ENCODE measurements around the gene PPARGC1A. TPM values are rescaled to one million over a fixed set of nuclear protein-coding genes. Genes with fewer than 3 reads are reported as not detected.

The PPARGC1A gene
- total and polyA plus RNA-seq, 2 experiments from 2014 or later = 0.76 to 3.3 TPM

DNA sequence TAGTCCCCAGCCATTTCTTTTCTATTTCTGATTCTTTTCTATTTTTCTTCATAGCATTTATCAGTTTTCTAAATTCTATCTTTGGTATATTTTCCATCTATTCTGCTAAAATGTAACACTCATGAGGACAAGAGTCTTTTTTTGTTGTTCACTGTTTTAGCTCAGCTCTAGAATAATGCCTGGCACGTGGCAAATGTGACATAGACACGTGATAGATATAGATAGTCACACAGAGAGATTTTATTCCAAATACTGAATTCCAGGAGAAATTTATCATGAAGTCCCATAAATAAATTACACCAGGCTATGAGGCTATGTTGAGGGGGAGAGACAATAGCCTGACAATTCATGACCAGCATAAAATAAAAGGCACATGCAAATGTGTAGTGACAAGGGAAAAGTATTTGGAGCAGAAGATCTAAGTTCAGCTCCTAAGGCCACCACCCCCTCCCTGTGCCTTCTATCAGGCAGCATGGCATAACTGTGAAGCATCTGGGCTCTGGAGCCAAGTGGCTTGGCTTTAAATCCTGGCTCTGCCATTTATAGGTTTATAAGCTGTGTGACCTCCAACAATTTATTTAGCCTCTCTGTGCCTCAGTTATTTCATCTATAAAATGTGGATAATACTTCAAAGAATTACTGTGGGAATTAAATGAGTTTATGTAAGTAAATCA, 25.7 kb upstream of the PPARGC1A start (continued):
- TF ChIP-seq POLR2AphosphoS5 (IDR thresholded peaks at IDR 0.05; ENCODE audit: low read depth) = no peak
- TF ChIP-seq, protein P1, sequence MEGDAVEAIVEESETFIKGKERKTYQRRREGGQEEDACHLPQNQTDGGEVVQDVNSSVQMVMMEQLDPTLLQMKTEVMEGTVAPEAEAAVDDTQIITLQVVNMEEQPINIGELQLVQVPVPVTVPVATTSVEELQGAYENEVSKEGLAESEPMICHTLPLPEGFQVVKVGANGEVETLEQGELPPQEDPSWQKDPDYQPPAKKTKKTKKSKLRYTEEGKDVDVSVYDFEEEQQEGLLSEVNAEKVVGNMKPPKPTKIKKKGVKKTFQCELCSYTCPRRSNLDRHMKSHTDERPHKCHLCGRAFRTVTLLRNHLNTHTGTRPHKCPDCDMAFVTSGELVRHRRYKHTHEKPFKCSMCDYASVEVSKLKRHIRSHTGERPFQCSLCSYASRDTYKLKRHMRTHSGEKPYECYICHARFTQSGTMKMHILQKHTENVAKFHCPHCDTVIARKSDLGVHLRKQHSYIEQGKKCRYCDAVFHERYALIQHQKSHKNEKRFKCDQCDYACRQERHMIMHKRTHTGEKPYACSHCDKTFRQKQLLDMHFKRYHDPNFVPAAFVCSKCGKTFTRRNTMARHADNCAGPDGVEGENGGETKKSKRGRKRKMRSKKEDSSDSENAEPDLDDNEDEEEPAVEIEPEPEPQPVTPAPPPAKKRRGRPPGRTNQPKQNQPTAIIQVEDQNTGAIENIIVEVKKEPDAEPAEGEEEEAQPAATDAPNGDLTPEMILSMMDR (conservative IDR thresholded peaks at IDR 0.05; ENCODE audit: low read depth in 2 of 2) = no peak

DNA sequence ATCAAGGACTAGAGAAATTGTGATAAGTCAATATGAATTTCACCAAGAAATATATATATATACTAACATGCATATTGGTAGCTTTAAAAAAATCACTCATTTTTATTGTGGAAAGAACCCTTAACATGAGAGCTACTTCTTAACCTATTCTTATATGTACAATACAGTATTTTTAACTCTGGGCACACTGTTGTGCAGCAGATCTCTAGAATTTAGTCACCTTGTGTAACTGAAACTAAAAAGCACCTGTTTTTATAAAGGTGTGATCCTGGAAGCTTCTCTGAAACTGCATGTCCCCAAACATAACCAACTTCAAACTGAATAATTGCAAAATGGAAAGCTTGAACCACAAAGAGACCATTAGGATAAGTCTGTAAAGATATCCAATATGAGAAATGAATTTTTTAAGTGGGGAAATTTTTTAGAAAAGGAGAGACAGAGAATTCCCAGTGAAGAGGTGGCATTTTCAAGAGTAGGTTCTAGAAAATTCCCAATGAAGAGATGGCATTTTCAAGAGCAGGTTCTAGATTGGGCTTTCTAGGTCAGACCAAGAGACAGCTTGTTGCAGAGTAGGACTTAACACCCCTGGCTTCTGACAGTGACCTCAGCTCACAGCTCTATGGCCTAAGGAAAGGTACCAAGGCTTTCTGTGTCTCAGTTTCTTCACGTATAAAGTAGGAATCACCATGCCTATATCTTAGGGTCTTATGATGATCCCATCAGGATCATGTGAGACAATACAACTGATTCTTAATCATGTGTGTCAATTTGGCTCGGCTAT, 22.0 kb upstream of the PPARGC1A start:
- no peaks in the 10 kb centered on the region for H3K27me3 Mint-ChIP-seq (ENCODE audit: insufficient read depth, low read depth, poor library complexity)
- ATAC-seq (no peak), DNase-seq (ENCODE audit: low spot score) (no peak)
- Histone ChIP-seq H3K4me2 (no peak overlapping the region), H3K27me3 (ENCODE audit: insufficient read depth) (no peaks in the 10 kb centered on the region), H3K4me1 (ENCODE audit: insufficient read depth) (no peaks in the 10 kb centered on the region), H3K27ac (ENCODE audit: low read depth) (no peak overlapping the region), H4K20me1 (replicated peaks; ENCODE audit: insufficient read depth) (no peaks in the 10 kb centered on the region), H3K79me2 (replicated peaks; ENCODE audit: insufficient read depth) (no peaks in the 10 kb centered on the region), H3F3A (replicated peaks; ENCODE audit: low read depth) (no peaks in the 10 kb centered on the region), H3K9me2 (ENCODE audit: insufficient read depth) (no peaks in the 10 kb centered on the region), H2AFZ (no peak overlapping the region), H3K36me3 (ENCODE audit: insufficient read depth) (no peaks in the 10 kb centered on the region), H3K4me3 (no peak overlapping the region)
- H3K27ac Mint-ChIP-seq = no peak overlapping the region
- H3K4me3 Mint-ChIP-seq = no peak overlapping the region
- H3K9me3 Mint-ChIP-seq = no peaks in the 10 kb centered on the region
- no peaks in the 10 kb centered on the region for H3K36me3 Mint-ChIP-seq (ENCODE audit: low read depth)
- no peaks in the 10 kb centered on the region; the same call in 2 of the 3 replicates for H3K4me1 Mint-ChIP-seq
- TF ChIP-seq, protein P1 (conservative IDR thresholded peaks at IDR 0.05; ENCODE audit: low read depth in 2 of 2) = no peak
- TF ChIP-seq CREB1 (CRISPR knock-in tag; IDR thresholded peaks at IDR 0.05; ENCODE audit: low read depth) = no peak
- no peak for TF ChIP-seq ZNF331 (CRISPR knock-in tag; IDR thresholded peaks at IDR 0.05; ENCODE audit: low read depth)
- no peak for TF ChIP-seq EZH2phosphoT487 (IDR thresholded peaks at IDR 0.05; ENCODE audit: unreplicated experiment)
- TF ChIP-seq EZH2 (IDR thresholded peaks at IDR 0.05; ENCODE audit: low read depth, unreplicated experiment) = no peak
- TF ChIP-seq, protein P2, sequence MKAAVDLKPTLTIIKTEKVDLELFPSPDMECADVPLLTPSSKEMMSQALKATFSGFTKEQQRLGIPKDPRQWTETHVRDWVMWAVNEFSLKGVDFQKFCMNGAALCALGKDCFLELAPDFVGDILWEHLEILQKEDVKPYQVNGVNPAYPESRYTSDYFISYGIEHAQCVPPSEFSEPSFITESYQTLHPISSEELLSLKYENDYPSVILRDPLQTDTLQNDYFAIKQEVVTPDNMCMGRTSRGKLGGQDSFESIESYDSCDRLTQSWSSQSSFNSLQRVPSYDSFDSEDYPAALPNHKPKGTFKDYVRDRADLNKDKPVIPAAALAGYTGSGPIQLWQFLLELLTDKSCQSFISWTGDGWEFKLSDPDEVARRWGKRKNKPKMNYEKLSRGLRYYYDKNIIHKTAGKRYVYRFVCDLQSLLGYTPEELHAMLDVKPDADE (IDR thresholded peaks at IDR 0.05) = no peak
- TF ChIP-seq JUNB (IDR thresholded peaks at IDR 0.05; ENCODE audit: unreplicated experiment) = no peak
- TF ChIP-seq ZNF114 (CRISPR knock-in tag; IDR thresholded peaks at IDR 0.05) = no peak
- TF ChIP-seq, protein P3, sequence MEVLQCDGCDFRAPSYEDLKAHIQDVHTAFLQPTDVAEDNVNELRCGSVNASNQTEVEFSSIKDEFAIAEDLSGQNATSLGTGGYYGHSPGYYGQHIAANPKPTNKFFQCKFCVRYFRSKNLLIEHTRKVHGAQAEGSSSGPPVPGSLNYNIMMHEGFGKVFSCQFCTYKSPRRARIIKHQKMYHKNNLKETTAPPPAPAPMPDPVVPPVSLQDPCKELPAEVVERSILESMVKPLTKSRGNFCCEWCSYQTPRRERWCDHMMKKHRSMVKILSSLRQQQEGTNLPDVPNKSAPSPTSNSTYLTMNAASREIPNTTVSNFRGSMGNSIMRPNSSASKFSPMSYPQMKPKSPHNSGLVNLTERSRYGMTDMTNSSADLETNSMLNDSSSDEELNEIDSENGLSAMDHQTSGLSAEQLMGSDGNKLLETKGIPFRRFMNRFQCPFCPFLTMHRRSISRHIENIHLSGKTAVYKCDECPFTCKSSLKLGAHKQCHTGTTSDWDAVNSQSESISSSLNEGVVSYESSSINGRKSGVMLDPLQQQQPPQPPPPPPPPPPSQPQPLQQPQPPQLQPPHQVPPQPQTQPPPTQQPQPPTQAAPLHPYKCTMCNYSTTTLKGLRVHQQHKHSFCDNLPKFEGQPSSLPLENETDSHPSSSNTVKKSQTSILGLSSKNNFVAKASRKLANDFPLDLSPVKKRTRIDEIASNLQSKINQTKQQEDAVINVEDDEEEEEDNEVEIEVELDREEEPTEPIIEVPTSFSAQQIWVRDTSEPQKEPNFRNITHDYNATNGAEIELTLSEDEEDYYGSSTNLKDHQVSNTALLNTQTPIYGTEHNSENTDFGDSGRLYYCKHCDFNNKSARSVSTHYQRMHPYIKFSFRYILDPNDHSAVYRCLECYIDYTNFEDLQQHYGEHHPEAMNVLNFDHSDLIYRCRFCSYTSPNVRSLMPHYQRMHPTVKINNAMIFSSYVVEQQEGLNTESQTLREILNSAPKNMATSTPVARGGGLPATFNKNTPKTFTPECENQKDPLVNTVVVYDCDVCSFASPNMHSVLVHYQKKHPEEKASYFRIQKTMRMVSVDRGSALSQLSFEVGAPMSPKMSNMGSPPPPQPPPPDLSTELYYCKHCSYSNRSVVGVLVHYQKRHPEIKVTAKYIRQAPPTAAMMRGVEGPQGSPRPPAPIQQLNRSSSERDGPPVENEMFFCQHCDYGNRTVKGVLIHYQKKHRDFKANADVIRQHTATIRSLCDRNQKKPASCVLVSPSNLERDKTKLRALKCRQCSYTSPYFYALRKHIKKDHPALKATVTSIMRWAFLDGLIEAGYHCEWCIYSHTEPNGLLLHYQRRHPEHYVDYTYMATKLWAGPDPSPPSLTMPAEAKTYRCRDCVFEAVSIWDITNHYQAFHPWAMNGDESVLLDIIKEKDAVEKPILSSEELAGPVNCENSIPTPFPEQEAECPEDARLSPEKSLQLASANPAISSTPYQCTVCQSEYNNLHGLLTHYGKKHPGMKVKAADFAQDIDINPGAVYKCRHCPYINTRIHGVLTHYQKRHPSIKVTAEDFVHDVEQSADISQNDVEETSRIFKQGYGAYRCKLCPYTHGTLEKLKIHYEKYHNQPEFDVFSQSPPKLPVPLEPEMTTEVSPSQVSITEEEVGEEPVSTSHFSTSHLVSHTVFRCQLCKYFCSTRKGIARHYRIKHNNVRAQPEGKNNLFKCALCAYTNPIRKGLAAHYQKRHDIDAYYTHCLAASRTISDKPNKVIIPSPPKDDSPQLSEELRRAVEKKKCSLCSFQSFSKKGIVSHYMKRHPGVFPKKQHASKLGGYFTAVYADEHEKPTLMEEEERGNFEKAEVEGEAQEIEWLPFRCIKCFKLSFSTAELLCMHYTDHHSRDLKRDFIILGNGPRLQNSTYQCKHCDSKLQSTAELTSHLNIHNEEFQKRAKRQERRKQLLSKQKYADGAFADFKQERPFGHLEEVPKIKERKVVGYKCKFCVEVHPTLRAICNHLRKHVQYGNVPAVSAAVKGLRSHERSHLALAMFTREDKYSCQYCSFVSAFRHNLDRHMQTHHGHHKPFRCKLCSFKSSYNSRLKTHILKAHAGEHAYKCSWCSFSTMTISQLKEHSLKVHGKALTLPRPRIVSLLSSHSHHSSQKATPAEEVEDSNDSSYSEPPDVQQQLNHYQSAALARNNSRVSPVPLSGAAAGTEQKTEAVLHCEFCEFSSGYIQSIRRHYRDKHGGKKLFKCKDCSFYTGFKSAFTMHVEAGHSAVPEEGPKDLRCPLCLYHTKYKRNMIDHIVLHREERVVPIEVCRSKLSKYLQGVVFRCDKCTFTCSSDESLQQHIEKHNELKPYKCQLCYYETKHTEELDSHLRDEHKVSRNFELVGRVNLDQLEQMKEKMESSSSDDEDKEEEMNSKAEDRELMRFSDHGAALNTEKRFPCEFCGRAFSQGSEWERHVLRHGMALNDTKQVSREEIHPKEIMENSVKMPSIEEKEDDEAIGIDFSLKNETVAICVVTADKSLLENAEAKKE (CRISPR knock-in tag; IDR thresholded peaks at IDR 0.05) = no peak
- no peak for TF ChIP-seq STAT1 (IDR thresholded peaks at IDR 0.05; ENCODE audit: unreplicated experiment)
